Neural crest cell (in vitro differentiated cells): ENCODE data around the gene PEX16. TPM values are rescaled to one million over a fixed set of nuclear protein-coding genes. Genes with fewer than 3 reads are reported as not detected.

Experiments used
- DNase-seq: peaks from one replicate; pipeline ENCODE4 v3.0.0; 2021; ENCODE audit warnings: low read depth, mixed read lengths, low spot score
- H3K27ac Mint-ChIP-seq: one replicate; pipeline ENCODE4 v1.8.0; 2021; ENCODE audit warnings: mild to moderate bottlenecking, mixed read lengths; ENCODE audit not compliant: unreplicated experiment
- H3K27me3 Mint-ChIP-seq: 2 replicates; pipeline ENCODE4 v1.8.0; 2021; ENCODE audit warnings: low read depth, mild to moderate bottlenecking, mixed read lengths
- H3K36me3 Mint-ChIP-seq: 2 replicates; pipeline ENCODE4 v1.8.0; 2021; ENCODE audit warnings: low read depth, mild to moderate bottlenecking, mixed read lengths
- H3K4me1 Mint-ChIP-seq: 2 replicates; pipeline ENCODE4 v1.8.0; 2021; ENCODE audit warnings: mixed read lengths
- H3K4me3 Mint-ChIP-seq: one replicate; pipeline ENCODE4 v1.8.0; 2021; ENCODE audit warnings: mild to moderate bottlenecking, mixed read lengths
- H3K9me3 Mint-ChIP-seq: 2 replicates; pipeline ENCODE4 v1.8.0; 2021; ENCODE audit warnings: mixed read lengths
- CTCF ChIP-seq: fragments of 200-600 bp; sonication (generic); conservative IDR thresholded peaks from 2 replicates; pipeline ENCODE4 v1.5.0; 2021; ENCODE audit warnings: antibody characterized with exemption, mild to moderate bottlenecking
- total RNA-seq: library from RNA; stranded (reverse); gene quantifications from 2 replicates; pipeline ENCODE4 v1.2.1, GENCODE V29; 2021

PEX16 gene
- total RNA-seq, 1 donor from 2014 or later: 29.6 TPM

GRCh38 chr11:45892856-45893255 lies 24.8 kb downstream of the PEX16 start:
- H3K4me1 Mint-ChIP-seq: peaks cover 8% of the 10 kb centered on the region
- TF ChIP-seq CTCF: no peak
- DNase-seq: no peak
- H3K27ac Mint-ChIP-seq: peak overlapping the region; percentile 27
- no peak overlapping the region for H3K4me3 Mint-ChIP-seq
- H3K9me3 Mint-ChIP-seq: no peaks in the 10 kb centered on the region
- H3K27me3 Mint-ChIP-seq: no peaks in the 10 kb centered on the region
- H3K36me3 Mint-ChIP-seq: no peaks in the 10 kb centered on the region

DNA sequence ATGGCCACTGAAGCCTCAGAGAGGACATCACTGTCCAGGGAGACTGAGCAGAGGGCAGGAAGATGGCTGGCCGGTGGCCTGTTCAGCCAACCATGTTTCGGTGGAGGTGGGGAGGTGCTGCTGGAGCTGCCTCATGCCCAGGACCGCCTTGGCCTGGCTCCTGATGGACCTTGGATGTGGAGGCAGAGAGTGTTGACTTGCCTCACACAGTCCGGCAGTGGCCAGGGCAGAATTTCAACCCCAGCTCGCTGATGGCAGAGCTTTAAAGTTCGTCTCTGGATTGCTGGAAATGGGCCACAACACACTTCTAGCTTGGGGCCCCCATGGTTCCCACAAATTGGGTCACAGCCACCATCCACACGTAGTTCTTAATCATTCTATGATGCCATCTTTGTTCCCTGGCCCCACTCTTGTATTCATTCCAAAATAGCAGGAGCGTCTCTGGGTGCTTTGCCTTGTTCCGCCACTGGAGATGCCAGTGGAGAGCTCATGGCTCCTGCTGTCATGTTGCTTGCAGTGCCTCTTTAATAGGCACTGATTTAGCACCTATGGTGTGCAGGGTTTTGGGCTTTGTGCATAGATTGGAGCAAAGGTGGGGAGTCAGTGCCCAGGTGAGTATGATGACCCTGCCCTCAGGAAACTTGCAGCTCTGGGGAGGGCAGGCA lies 26.7 kb downstream of the PEX16 start:
- Mint-ChIP-seq H3K27ac (no peak overlapping the region), H3K4me1 (peaks cover 8% of the 10 kb centered on the region), H3K27me3 (peaks cover 12% of the 10 kb centered on the region), H3K4me3 (peak overlapping the region; percentile 15), H3K36me3 (no peaks in the 10 kb centered on the region), H3K9me3 (no peaks in the 10 kb centered on the region)
- DNase-seq: no peak
- TF ChIP-seq CTCF: no peak

- H3K9me3 Mint-ChIP-seq: no peaks in the 10 kb centered on the region
- peak overlapping the region; percentile 14 for H3K27ac Mint-ChIP-seq
- H3K36me3 Mint-ChIP-seq: no peaks in the 10 kb centered on the region
- peaks cover 15% of the 10 kb centered on the region for H3K27me3 Mint-ChIP-seq
- no peak for TF ChIP-seq CTCF
- H3K4me3 Mint-ChIP-seq: no peak overlapping the region
- peaks cover 12% of the 10 kb centered on the region for H3K4me1 Mint-ChIP-seq
- DNase-seq: no peak
Measured at GRCh38 chr11:45889966-45890365, 27.7 kb downstream of the PEX16 start.

- no peak for TF ChIP-seq CTCF
- no peak for DNase-seq
- H3K4me3 Mint-ChIP-seq: no peak overlapping the region
- H3K9me3 Mint-ChIP-seq: no peaks in the 10 kb centered on the region
- peak overlapping the region; percentile 87 for H3K27ac Mint-ChIP-seq
- H3K4me1 Mint-ChIP-seq: peaks cover 17% of the 10 kb centered on the region
- H3K36me3 Mint-ChIP-seq: no peaks in the 10 kb centered on the region
- peaks cover 19% of the 10 kb centered on the region for H3K27me3 Mint-ChIP-seq
Measured at GRCh38 chr11:45889555-45889954, 28.1 kb downstream of the PEX16 start.

DNA sequence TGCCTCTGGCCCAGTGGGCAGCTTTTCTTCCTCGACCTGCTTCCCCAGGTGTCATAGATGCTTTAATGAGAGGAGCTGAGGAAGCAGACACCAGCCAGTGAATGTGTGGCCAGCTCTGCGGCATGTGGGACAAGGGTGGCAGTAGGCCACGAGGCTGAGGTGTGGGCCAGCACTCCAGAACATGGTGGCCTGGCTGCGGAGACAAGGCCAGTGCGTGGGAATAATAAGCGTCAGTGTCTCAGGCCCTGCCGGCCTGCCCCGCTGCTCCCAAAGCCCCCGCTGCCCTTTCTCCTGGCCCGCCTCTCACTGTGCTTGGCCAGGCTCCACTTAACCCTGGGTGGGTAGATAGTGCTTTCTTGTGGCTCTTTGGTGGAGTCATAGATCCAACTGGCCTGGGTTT lies 30.1 kb downstream of the PEX16 start:
- TF ChIP-seq CTCF: no peak
- H3K27ac Mint-ChIP-seq: no peak overlapping the region

More for the DNA sequence above, 30.1 kb downstream of the PEX16 start:
- Mint-ChIP-seq H3K4me1 (peaks cover 10% of the 10 kb centered on the region), H3K36me3 (no peaks in the 10 kb centered on the region), H3K27me3 (peaks cover 21% of the 10 kb centered on the region), H3K4me3 (peak overlapping the region; percentile 69), H3K9me3 (no peaks in the 10 kb centered on the region)
- no peak for DNase-seq
